GM21576 (cell line): ENCODE measurements around the gene CYB5A.
"Not testable (repeated sequence)": the region's sequence is repeated elsewhere in the genome, so short reads cannot be mapped to it uniquely, and the experiment has no call there.

Experiments used
- ATAC-seq: cut with Tn5 transposase; IDR thresholded peaks from one replicate; pipeline ENCODE4 v1.9.1; 2021; ENCODE audit warnings: mild to moderate bottlenecking, moderate library complexity; ENCODE audit not compliant: unreplicated experiment

The CYB5A gene

GRCh38 chr18:74291771-74292540 lies at the start of gene CYB5A:
CYB5A (minus strand) TSS chr18:74291963; CDS start chr18:74291875, 88 bp downstream.
- ATAC-seq: peak; percentile 99

DNA sequence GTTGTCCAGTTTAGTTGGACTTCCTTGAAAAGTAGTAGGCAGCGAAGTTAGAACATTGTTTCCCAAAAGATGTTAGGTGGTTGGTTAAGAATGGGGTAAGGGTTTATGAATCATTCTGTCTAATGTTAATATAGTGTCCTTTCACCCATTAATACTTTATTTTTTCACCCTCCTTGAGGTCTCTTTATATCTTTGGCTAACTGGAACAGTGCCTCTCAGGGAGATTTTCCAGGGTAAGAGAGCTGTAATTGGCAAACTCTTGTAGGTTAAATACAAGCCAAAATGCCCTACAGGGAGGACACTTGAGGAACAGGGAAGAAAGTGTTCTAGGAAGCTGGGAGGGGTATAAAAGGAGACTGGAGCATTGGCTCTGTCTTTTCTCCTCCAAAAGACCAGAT lies 46.1 kb upstream of the CYB5A start:
- ATAC-seq: no peak

DNA sequence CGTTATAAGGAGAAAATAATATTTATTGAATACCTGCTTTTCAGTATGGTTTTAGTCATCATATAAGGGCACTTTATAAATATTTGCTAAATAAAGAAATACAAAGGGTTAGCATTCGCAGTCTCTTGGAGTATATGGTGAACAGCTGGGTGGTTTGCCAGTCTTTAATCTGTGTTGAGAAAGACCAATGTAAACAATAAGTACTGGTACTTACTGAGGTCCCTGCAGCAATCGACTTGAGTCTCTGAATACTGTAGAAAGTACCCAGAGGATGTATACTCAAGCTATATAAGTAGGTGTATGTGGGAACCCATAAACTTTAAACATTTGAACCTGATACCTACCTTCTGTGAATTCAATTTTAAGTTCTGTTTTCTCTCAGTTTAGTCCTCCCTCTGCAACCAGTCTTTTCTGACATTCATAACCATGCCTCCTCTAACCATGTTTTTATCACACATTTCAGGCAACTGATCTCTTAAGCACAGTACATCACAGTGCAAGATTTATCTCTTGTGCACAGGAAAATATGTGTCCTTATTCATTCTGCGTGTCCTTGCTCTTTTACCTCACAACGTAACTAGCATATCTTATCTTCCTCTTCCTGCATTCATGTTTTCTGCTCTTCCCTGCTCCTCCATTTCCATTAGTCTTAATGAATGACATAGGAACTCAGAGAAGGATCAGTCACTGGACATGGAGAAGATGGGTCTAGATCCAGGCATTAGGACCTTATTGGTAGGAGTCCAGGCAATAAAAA lies 45.6 kb upstream of the CYB5A start:
- no peak for ATAC-seq

DNA sequence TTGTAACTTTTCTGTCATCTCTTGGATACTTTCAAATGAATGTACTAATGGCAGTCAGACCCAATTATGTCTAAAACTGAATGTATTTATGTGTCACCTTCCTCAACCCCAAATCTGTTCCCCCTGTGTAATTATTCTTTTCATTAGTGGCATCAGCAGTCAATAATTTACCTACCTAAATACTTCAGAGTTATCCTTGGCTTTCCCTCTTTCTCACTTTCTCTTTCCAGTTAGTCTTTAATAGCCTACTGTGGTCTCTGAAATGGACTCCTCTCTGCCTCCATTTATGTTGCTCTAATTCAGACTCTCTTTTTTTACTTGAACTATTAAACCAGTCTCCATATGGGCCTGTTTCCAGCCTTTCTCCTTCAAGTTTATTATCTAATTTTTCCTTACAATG lies 44.9 kb upstream of the CYB5A start:
- no peak for ATAC-seq

- ATAC-seq: peak; percentile 74
Observed at GRCh38 chr18:74334242-74334893, 42.6 kb upstream of the CYB5A start.

DNA sequence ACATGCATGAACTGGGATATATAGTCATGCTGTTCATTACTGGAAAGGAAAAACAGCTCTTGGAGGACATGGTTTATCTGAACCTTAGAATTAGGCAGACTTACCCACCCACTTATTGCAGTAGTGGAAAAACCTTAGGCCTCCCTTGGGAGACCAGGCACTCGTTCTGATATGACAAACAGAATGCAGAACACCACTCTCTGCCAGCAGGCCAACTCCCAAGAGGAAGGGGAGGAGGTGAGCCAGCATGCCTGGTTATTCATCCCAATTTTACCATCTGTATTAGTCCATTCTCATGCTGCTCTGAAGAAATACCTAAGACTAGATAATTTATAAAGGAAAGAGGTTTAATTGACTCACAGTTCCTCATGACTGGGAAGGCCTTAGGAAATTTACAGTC lies 41.3 kb upstream of the CYB5A start:
- ATAC-seq: no peak

DNA sequence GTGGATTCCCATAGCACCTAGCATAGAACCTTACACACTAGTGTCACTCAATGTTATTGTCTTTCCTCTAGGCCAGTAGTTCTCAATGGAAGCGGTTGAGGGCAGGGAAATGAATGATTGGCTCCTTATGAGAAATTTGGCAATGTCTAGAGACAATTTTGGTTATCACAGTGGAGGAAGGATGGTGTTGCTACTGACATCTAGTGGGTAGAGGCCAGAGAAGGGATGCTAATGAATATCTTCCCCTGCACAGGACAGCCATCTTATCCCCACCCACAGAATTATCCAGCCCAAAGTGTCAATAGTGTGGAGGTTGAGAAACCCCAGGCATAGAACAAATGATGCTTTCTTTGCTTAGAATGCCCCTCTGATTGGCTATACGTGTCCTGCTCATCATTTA lies 39.6 kb upstream of the CYB5A start:
- no peak for ATAC-seq

GRCh38 chr18:74329688-74330205 lies 38.0 kb upstream of the CYB5A start:
- no peak for ATAC-seq

GRCh38 chr18:74328206-74328605 lies 36.4 kb upstream of the CYB5A start:
- ATAC-seq: no peak

DNA sequence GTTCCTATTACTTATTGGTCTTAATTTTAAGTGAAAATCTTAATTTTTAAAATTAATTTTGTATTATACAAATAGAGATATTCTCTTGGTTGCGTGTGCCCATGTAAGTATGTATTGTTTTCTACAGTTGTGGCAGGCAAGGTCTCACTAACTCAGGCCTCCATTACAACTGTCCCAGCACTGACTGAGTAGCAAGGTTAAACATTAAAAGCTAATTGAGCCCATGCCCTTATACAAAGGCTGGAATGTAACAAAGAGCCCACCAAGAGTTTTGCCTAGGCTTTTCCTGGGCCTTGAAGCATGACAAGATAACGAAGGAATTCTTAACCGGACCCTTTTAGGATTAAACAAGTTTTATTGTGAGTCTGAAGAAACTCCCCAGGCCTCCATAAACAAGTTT lies 35.0 kb upstream of the CYB5A start:
- not testable (repeated sequence) for ATAC-seq

DNA sequence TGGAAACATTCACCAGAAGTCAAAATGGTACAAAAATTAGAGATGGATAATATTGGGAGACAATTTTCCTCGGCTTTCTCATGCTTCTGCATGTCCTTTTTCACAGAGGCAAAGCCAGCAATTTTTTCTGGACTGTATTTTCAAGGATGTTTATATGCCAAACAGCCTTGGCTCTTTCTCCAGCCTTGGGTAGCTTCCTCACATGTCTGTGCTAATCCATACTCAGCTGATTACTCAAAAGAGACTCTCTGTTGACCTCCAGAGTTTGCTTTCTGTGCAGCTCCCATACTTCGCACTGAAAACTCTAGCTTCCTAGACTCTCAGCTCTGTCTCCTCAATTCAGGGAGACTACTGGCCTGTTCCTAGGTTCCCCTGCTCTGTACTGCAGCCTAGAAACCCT lies 34.5 kb upstream of the CYB5A start:
- ATAC-seq: no peak

GRCh38 chr18:74316257-74317170 lies 24.8 kb upstream of the CYB5A start:
- no peak for ATAC-seq

DNA sequence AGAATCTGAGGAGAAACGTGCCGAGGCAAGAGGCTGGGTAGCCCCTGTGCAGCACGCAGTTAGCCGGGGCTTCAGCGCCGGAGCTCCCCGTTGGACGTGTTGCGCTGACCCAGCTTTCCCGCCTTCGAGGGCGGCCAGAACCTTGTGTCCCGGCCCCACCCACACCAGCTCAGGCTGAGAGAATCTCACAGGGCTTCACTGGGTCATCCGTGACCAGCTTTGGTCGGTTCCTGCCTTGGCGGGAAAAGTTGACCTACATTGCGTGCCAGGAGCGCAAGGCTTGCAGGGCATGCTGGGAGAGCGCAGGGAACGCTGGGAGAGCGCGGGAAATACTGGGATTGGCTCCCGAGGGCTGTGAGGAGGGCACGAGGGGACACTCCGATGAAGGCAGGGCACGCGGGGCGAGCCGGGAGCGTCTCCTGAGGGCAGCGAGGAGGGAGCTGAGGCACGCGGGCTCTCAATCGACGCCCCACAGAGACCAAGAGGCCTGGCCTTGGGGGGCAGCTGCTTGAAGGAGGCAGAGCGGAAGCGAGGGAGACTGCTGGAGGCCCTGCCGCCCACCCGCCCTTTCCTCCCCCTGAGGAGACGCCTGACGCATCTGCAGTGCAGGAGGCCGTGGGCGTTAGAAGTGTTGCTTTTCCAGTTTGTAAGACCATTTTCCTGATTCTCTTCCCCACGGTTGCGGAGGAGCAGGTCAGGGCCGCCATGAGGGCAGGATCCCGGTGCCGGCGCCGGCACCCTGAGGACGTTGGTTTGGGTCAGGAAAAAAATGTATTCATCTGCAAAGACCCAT lies 23.9 kb upstream of the CYB5A start, which contains the start of gene C18orf63:
C18orf63 (plus strand) TSS at position 376 of the 793 bp plus-strand sequence. CDS start 2,027 bp downstream, outside the sequence.
- no peak for ATAC-seq

GRCh38 chr18:74314759-74315463 lies 23.1 kb upstream of the CYB5A start:
- no peak for ATAC-seq

- ATAC-seq: no peak
Observed at GRCh38 chr18:74311000-74311399, 19.2 kb upstream of the CYB5A start.

DNA sequence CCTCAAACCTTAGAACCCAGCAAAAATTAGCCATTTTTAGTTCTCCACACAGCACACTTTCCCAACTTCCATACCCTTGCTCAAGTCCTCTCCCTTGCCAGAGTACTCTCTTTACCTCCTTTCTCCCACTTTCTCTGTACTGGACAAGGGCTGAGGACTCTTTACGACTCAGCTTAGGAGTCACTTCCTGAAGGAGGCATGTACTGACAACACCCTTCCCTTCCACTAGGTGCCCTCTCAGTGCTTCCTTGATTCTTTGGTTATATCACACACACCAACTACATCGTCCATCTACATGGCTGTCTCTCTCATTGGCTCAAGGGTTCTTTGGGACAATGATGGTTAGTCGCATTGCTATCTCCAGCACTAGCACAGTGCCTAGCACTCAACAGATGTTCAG lies 18.6 kb upstream of the CYB5A start:
- no peak for ATAC-seq

DNA sequence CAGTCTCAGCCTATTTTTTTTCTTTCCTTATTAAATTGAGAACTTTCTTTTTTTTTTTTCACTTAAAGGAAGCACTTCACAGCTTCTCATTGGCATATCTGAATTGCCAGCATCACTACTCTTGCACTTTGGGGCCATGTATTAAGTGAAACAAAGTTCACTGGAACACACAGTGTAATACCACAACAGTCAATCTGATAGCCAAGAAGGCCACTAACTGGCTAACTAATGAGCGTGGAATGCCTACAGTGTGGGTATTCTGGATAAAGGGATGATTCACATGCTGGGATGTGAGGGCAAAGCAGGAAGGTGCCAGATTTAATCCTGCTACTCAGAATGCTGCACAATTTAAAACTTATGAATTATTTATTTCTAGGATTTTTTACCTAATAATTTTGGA lies 12.2 kb upstream of the CYB5A start:
- no peak for ATAC-seq

DNA sequence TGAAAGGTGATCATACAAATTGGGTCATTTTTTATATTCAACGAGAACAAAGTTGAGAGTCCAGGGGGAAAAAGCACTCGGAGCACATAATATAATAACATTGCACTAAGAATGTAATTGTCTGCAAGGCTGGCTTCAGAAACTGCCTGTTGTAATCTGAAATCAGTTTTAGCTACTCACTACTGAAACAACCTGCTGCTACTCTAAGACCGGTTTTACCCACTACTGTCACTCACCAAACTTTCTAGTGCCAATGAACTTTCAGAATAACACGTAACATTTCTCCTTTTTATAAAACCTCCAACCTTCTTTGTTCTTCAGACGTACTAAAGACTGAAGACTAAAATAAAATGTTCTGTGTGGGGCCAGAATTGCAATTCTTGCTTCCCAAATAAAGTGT lies 11.5 kb upstream of the CYB5A start:
- no peak for ATAC-seq

- no peak for ATAC-seq
Observed at GRCh38 chr18:74299746-74300145, 8.0 kb upstream of the CYB5A start.
